A673 (cell line): ENCODE measurements around the gene GNG12. TPM values are rescaled to one million over a fixed set of nuclear protein-coding genes. Genes with fewer than 3 reads are reported as not detected.

Experiments
- BruUV-seq: library from RNA; stranded (reverse); fragments of 400-500 nt; replicated peaks from 2 replicates; lab custom pipeline; 2021; lab: Mats Ljungman, UMichigan
- CTCF ChIA-PET: fragments of 300-600 bp; sonication (Branson Sonifier 250); formaldehyde crosslinking; loops from one replicate; lab custom pipeline; 2022; ENCODE audit warnings: antibody characterized with exemption; lab: Charles Lee
- POLR2A ChIA-PET: fragments of 300-600 bp; sonication (Branson Sonifier 250); formaldehyde crosslinking; loops from one replicate; lab custom pipeline; 2022; ENCODE audit warnings: antibody characterized with exemption; ENCODE audit not compliant: low non-redundant PET; lab: Charles Lee
- DNase-seq: peaks from one replicate; pipeline ENCODE4 v3.0.0-alpha.2; 2015; ENCODE audit warnings: low spot score
- H3K27ac ChIP-seq: fragments of 200-600 bp; sonication (generic); 2 replicates; pipeline ENCODE4 v1.5.1; 2016; ENCODE audit warnings: mixed run types, low read depth, mild to moderate bottlenecking, mixed read lengths, antibody characterized with exemption, low read length; ENCODE audit not compliant: poor library complexity, severe bottlenecking
- H3K27me3 ChIP-seq: fragments of 200-600 bp; sonication (generic); replicated peaks from 2 replicates; pipeline ENCODE4 v1.6.1; 2017; ENCODE audit warnings: mixed run types, low read depth, mild to moderate bottlenecking, mixed read lengths, antibody characterized with exemption, low read length; ENCODE audit not compliant: insufficient read depth, poor library complexity
- H3K36me3 ChIP-seq: fragments of 200-600 bp; sonication (generic); 2 replicates; pipeline ENCODE4 v1.6.1; 2016; ENCODE audit warnings: mixed run types, mild to moderate bottlenecking, mixed read lengths, antibody characterized with exemption, low read length; ENCODE audit not compliant: insufficient read depth, poor library complexity, severe bottlenecking
- H3K4me1 ChIP-seq: fragments of 200-600 bp; sonication (generic); 2 replicates; pipeline ENCODE4 v1.6.1; 2017; ENCODE audit warnings: mixed run types, mild to moderate bottlenecking, mixed read lengths, antibody characterized with exemption, low read length; ENCODE audit not compliant: insufficient read depth, poor library complexity, severe bottlenecking
- H3K4me3 ChIP-seq: fragments of 200-600 bp; sonication (generic); 2 replicates; pipeline ENCODE4 v1.5.1; 2016; ENCODE audit warnings: low read depth, mixed run types, mild to moderate bottlenecking, mixed read lengths, low read length; ENCODE audit not compliant: poor library complexity, severe bottlenecking
- H3K9me3 ChIP-seq: fragments of 200-600 bp; sonication (generic); 2 replicates; pipeline ENCODE4 v1.6.1; 2016; ENCODE audit warnings: mixed run types, low read depth, mild to moderate bottlenecking, mixed read lengths, antibody characterized with exemption, low read length; ENCODE audit not compliant: poor library complexity, severe bottlenecking
- EZH2 ChIP-seq: fragments of 200-600 bp; sonication (generic); IDR thresholded peaks from 2 replicates; pipeline ENCODE4 v1.6.1; 2017; ENCODE audit warnings: borderline replicate concordance, low read depth, mild to moderate bottlenecking, mixed read lengths, antibody characterized with exemption, low read length; ENCODE audit not compliant: poor library complexity, severe bottlenecking
- intact Hi-C: fragments of 100-400 bp; cut with micrococcal nuclease; formaldehyde crosslinking; loops from one replicate; pipeline ENCODE4 v1.10.0; 2022; ENCODE audit not compliant: unreplicated experiment
- total RNA-seq: library from RNA; stranded (reverse); gene quantifications from 2 replicates; pipeline ENCODE4 v1.2.3, GENCODE V29; 2021
- TF ChIP-seq, protein P1 (sequence below): fragments of 300-800, 200-600 bp; sonication (generic); conservative IDR thresholded peaks from 2 replicates; pipeline ENCODE4 v1.5.1; 2017; ENCODE audit warnings: low read depth, mild to moderate bottlenecking, antibody characterized with exemption, low read length, moderate library complexity, mixed read lengths

GNG12 gene
- total RNA-seq, 1 experiment from 2014 or later = 54.8 TPM

DNA sequence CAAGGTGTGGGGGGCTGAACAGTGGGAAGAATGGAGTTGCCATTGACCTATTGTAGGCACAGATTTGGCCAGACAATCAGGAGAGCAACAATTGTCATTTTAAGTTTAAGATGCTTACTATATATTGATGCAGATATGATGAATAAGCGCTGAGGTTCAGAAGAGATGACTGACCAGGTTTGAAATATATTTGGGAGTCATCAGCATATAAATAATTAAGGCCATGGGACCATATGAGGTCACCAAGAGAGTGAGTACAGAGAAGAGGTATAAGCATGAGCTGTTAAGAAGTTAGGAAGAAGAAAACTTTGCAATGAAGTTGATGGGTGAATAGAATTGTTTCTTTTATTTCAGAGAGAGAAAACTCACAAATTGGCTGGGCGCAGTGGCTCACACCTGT is 152.8 kb downstream of the GNG12 start:
- Histone ChIP-seq H3K4me1 (peaks cover 12% of the 10 kb centered on the region), H3K27me3 (no peaks in the 10 kb centered on the region), H3K36me3 (no peaks in the 10 kb centered on the region), H3K27ac (no peak overlapping the region), H3K9me3 (no peaks in the 10 kb centered on the region), H3K4me3 (no peak overlapping the region)
- intact Hi-C loops = loop anchor here (10.0 kb wide), 1 partner anchor 154 kb away; the partner anchor contains the start of gene GNG12
- ChIA-PET POLR2A (no interaction called here), CTCF (no interaction called here)
- no peak for DNase-seq
- TF ChIP-seq EZH2 = no peak
- BruUV-seq = no TSS peak

DNA sequence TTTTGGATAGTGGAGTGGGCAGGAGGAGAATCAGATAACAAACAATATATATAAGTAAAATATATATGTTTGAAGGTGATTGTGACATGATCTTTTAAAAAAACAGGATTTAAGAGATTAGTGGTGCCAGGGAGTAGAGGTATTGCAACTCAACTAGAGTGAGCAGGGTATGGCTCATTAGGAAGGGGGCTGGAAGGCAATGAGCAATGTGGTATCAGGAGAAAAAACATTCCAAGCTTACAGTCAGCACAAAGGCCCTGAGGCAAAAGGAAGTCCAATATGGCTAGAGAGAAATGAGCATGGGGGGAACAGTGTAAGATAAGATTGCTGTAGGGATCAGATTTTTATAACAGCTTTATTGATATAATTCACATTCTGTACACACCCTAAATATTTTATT is 153.6 kb downstream of the GNG12 start:
- POLR2A ChIA-PET = no interaction called here
- Histone ChIP-seq H3K4me3 (no peak overlapping the region), H3K9me3 (no peaks in the 10 kb centered on the region), H3K36me3 (no peaks in the 10 kb centered on the region), H3K27ac (no peak overlapping the region), H3K4me1 (peaks cover 18% of the 10 kb centered on the region), H3K27me3 (no peaks in the 10 kb centered on the region)
- CTCF ChIA-PET = no interaction called here
- intact Hi-C loops = loop anchor here (10.0 kb wide), 1 partner anchor 155 kb away; the partner anchor contains the start of gene GNG12
- TF ChIP-seq, protein P1, sequence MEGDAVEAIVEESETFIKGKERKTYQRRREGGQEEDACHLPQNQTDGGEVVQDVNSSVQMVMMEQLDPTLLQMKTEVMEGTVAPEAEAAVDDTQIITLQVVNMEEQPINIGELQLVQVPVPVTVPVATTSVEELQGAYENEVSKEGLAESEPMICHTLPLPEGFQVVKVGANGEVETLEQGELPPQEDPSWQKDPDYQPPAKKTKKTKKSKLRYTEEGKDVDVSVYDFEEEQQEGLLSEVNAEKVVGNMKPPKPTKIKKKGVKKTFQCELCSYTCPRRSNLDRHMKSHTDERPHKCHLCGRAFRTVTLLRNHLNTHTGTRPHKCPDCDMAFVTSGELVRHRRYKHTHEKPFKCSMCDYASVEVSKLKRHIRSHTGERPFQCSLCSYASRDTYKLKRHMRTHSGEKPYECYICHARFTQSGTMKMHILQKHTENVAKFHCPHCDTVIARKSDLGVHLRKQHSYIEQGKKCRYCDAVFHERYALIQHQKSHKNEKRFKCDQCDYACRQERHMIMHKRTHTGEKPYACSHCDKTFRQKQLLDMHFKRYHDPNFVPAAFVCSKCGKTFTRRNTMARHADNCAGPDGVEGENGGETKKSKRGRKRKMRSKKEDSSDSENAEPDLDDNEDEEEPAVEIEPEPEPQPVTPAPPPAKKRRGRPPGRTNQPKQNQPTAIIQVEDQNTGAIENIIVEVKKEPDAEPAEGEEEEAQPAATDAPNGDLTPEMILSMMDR = no peak
- no peak for TF ChIP-seq EZH2
- no peak for DNase-seq
- BruUV-seq = no TSS peak

- TF ChIP-seq, protein P1 = no peak
- no peak for TF ChIP-seq EZH2
- CTCF ChIA-PET = no interaction called here
- intact Hi-C loops = no loop called here
Observed at GRCh38 chr1:67677930-67678329, 155.3 kb downstream of the GNG12 start.

GRCh38 chr1:67677408-67677807 is 155.9 kb downstream of the GNG12 start:
- Histone ChIP-seq H3K27ac (no peak overlapping the region), H3K4me3 (no peak overlapping the region)
- DNase-seq = no peak

More at GRCh38 chr1:67677930-67678329, 155.3 kb downstream of the GNG12 start:
- POLR2A ChIA-PET = no interaction called here
- no peaks in the 10 kb centered on the region for H3K27me3 ChIP-seq
- no peak overlapping the region for H3K4me3 ChIP-seq
- H3K4me1 ChIP-seq = peaks cover 15% of the 10 kb centered on the region
- H3K27ac ChIP-seq = no peak overlapping the region
- H3K36me3 ChIP-seq = no peaks in the 10 kb centered on the region
- no peaks in the 10 kb centered on the region for H3K9me3 ChIP-seq
- no peak for DNase-seq
- BruUV-seq = no TSS peak

More at GRCh38 chr1:67677408-67677807, 155.9 kb downstream of the GNG12 start:
- Histone ChIP-seq H3K4me1 (peaks cover 15% of the 10 kb centered on the region), H3K9me3 (no peaks in the 10 kb centered on the region), H3K36me3 (no peaks in the 10 kb centered on the region), H3K27me3 (no peaks in the 10 kb centered on the region)
- intact Hi-C loops = no loop called here
- no TSS peak for BruUV-seq
- TF ChIP-seq, protein P1 = no peak
- no peak for TF ChIP-seq EZH2
- ChIA-PET POLR2A (no interaction called here), CTCF (no interaction called here)
